K562 (cell line): Measurements from ENCODE around the gene MRPL2. TPM values are rescaled to one million over a fixed set of nuclear protein-coding genes. Genes with fewer than 3 reads are reported as not detected.

Experiments used
- ATAC-seq: fragments of 200-7000 bp; cut with Tn5 transposase; 3 replicates; pipeline ENCODE4 v1.9.1; 2020; ENCODE audit warnings: moderate library complexity
- BruUV-seq: library from RNA; stranded (reverse); fragments of 400-500 nt; replicated peaks from 2 replicates; lab custom pipeline; 2021; lab: Mats Ljungman, UMichigan
- CTCF ChIA-PET: fragments of 300-600 bp; formaldehyde crosslinking; extraction: SDS; loops from one replicate; lab custom pipeline; 2021; ENCODE audit warnings: low intra/inter-chr PET ratio; lab: Yijun Ruan, JAX
- POLR2A ChIA-PET: fragments of 300-600, 350-650 bp; sonication (Branson Sonifier 250); formaldehyde crosslinking; extraction: SDS; loops from one replicate; lab custom pipeline; 2021; ENCODE audit warnings: antibody characterized with exemption, inconsistent platforms; lab: Yijun Ruan, JAX
- DNase-seq, 4 experiments: peaks; one replicate each; pipeline versions ENCODE4 v3.0.0 to v3.0.0-alpha.2; 2011 to 2018; ENCODE audit warnings: low spot score in 3 of 4, mixed read lengths in 3 of 4; ENCODE audit errors: extremely low read depth in 1 of 4
- FAIRE-seq: peaks from 2 replicates; lab custom pipeline; 2011; peaks lifted over from hg19 to GRCh38; lab: Jason Lieb, UNC
- H2AFZ ChIP-seq: 2 replicates; pipeline ENCODE4 v1.6.0; 2011; ENCODE audit warnings: low read depth, low read length, control low read depth, inconsistent platforms
- H3K27ac ChIP-seq: fragments of 200-600 bp; 3 replicates; pipeline ENCODE4 v1.8.0; 2011; ENCODE audit warnings: low read depth, mild to moderate bottlenecking, control low read depth, inconsistent platforms, low read length, moderate library complexity, mixed read lengths; ENCODE audit errors: extremely low read depth
- H3K27me3 ChIP-seq, 2 experiments: fragments of 300-600 bp in 1 of 2; 2 replicates in 1 of 2; 3 replicates in 1 of 2; pipeline versions ENCODE4 v1.6.0 to v1.8.0; 2011; ENCODE audit warnings: inconsistent platforms in 2 of 2, low read length in 2 of 2, mild to moderate bottlenecking in 1 of 2, mixed read lengths in 1 of 2, moderate library complexity in 1 of 2; ENCODE audit not compliant: control insufficient read depth in 2 of 2, insufficient read depth in 2 of 2
- H3K36me3 ChIP-seq: fragments of 300-600 bp; 3 replicates; pipeline ENCODE4 v1.8.0; 2011; ENCODE audit warnings: mild to moderate bottlenecking, low read length, inconsistent platforms; ENCODE audit not compliant: control insufficient read depth, insufficient read depth
- H3K4me1 ChIP-seq, 2 experiments: fragments of 200-600 bp in 1 of 2; replicated peaks in 1 of 2; 2 replicates in 1 of 2; 3 replicates in 1 of 2; pipeline versions ENCODE4 v1.5.1 to v1.8.0; 2011; ENCODE audit warnings: inconsistent platforms in 2 of 2, low read length in 2 of 2, mild to moderate bottlenecking in 1 of 2, mixed read lengths in 1 of 2, moderate library complexity in 1 of 2; ENCODE audit not compliant: control insufficient read depth in 2 of 2, insufficient read depth in 2 of 2
- H3K4me2 ChIP-seq: 2 replicates; pipeline ENCODE4 v1.6.1; 2011; ENCODE audit warnings: low read length, control low read depth, inconsistent platforms, mixed read lengths; ENCODE audit not compliant: insufficient read depth
- H3K4me3 ChIP-seq: fragments of 200-600 bp; sonication (generic), shearing (Covaris generic); 2 replicates; pipeline ENCODE4 v1.5.1; 2016; ENCODE audit warnings: control low read depth, inconsistent platforms
- H3K79me2 ChIP-seq: fragments of 200-600 bp; 3 replicates; pipeline ENCODE4 v1.8.0; 2011; ENCODE audit warnings: low read length, inconsistent platforms; ENCODE audit not compliant: control insufficient read depth, insufficient read depth
- H3K9ac ChIP-seq, 2 experiments: 2 replicates each; pipeline versions ENCODE4 v1.6.0 to v1.6.1; 2011; ENCODE audit warnings: low read depth in 2 of 2, low read length in 2 of 2, control low read depth in 1 of 2, inconsistent platforms in 1 of 2, mild to moderate bottlenecking in 1 of 2, mixed read lengths in 1 of 2; ENCODE audit not compliant: insufficient read depth in 1 of 2
- H3K9me1 ChIP-seq: one replicate; pipeline ENCODE4 v1.6.0; 2011; ENCODE audit warnings: inconsistent platforms, mild to moderate bottlenecking, low read length, moderate library complexity; ENCODE audit not compliant: control insufficient read depth, insufficient read depth
- H3K9me3 ChIP-seq: replicated peaks from 2 replicates; pipeline ENCODE4 v1.5.1; 2011; ENCODE audit warnings: low read depth, low read length, inconsistent platforms; ENCODE audit not compliant: control insufficient read depth, insufficient read depth
- H4K20me1 ChIP-seq: replicated peaks from 2 replicates; pipeline ENCODE4 v1.6.1; 2011; ENCODE audit warnings: low read length, inconsistent platforms, mixed read lengths; ENCODE audit not compliant: control insufficient read depth, insufficient read depth
- CGGBP1 ChIP-seq: fragments of 250-450 bp; sonication (Bioruptor Pico); IDR thresholded peaks from 2 replicates; pipeline ENCODE4 v1.9.0; 2021; ENCODE audit warnings: mild to moderate bottlenecking
- ETS1 ChIP-seq: conservative IDR thresholded peaks from 2 replicates; pipeline ENCODE4 v1.6.1; 2011; ENCODE audit warnings: low read depth, mild to moderate bottlenecking, low read length; ENCODE audit not compliant: control insufficient read depth
- EZH2 ChIP-seq: IDR thresholded peaks from 2 replicates; pipeline ENCODE4 v1.6.1; 2012; ENCODE audit warnings: low read depth, mild to moderate bottlenecking, inconsistent platforms, low read length, borderline replicate concordance
- HDGF ChIP-seq: fragments of 450-650 bp; IDR thresholded peaks from 2 replicates; pipeline ENCODE4 v1.6.1; 2016
- JUND ChIP-seq, 2 experiments: IDR thresholded peaks; 2 replicates in 1 of 2; 3 replicates in 1 of 2; pipeline ENCODE4 v1.6.1; 2011; ENCODE audit warnings: borderline replicate concordance in 2 of 2, low read depth in 2 of 2, low read length in 2 of 2, improper control_type of control experiment in 1 of 2, missing biosample characterization in 1 of 2, missing genetic modification characterization in 1 of 2, missing genetic modification reagents in 1 of 2
- KHSRP ChIP-seq: fragments of 450-650 bp; IDR thresholded peaks from 2 replicates; pipeline ENCODE4 v1.6.1; 2017
- LARP7 ChIP-seq: fragments of 450-650 bp; IDR thresholded peaks from 2 replicates; pipeline ENCODE4 v1.6.1; 2016
- MAFF ChIP-seq: IDR thresholded peaks from 2 replicates; pipeline ENCODE4 v1.6.1; 2012; ENCODE audit warnings: low read length, improper control_type of control experiment
- POLR2AphosphoS2 ChIP-seq: IDR thresholded peaks from 2 replicates; pipeline ENCODE4 v1.6.1; 2012; ENCODE audit warnings: low read length, improper control_type of control experiment
- RBBP5 ChIP-seq: fragments of 200-600 bp; sonication (generic); IDR thresholded peaks from 2 replicates; pipeline ENCODE4 v1.6.1; 2012; ENCODE audit warnings: borderline replicate concordance, mild to moderate bottlenecking, low read length, control low read depth, inconsistent platforms; ENCODE audit not compliant: insufficient read depth, poor library complexity, severe bottlenecking
- SREBF2 ChIP-seq: sonication (generic); formaldehyde crosslinking; IDR thresholded peaks from 2 replicates; pipeline ENCODE4 v1.4.0; 2020; ENCODE audit warnings: mild to moderate bottlenecking, missing genetic modification reagents
- THAP12 ChIP-seq: fragments of 250-450 bp; sonication (Bioruptor Pico); IDR thresholded peaks from 2 replicates; pipeline ENCODE4 v1.9.0; 2021; ENCODE audit warnings: mild to moderate bottlenecking, inconsistent platforms
- THRAP3 ChIP-seq: fragments of 450-650 bp; IDR thresholded peaks from 2 replicates; pipeline ENCODE4 v1.6.1; 2016; ENCODE audit warnings: mild to moderate bottlenecking, inconsistent platforms, borderline replicate concordance
- XRCC3 ChIP-seq: fragments of 450-650 bp; IDR thresholded peaks from 2 replicates; pipeline ENCODE4 v1.6.1; 2017; ENCODE audit warnings: mild to moderate bottlenecking, moderate library complexity
- WGBS: fragments of 100-300 bp; shearing (Covaris generic); methylation state at CpG from one replicate; pipeline ENCODE4 v1.1.6; 2016; ENCODE audit warnings: low coverage, mixed read lengths; ENCODE audit not compliant: insufficient coverage; ENCODE audit errors: missing lambda C conversion rate; 5-methylcytosine and 5-hydroxymethylcytosine counted together
- in situ Hi-C: fragments of 300-500 bp; cut with MboI; formaldehyde crosslinking; loops from 4 replicates; pipeline ENCODE4 v1.15.0; 2018; ENCODE audit warnings: inconsistent platforms, mixed read lengths
- intact Hi-C: fragments of 100-400 bp; cut with micrococcal nuclease; formaldehyde crosslinking; loops from 2 replicates; pipeline ENCODE4 v1.14.2; 2022
- polyA plus RNA-seq, 8 experiments: library from polyadenylated mRNA; depleted of rRNA in 4 of 8; stranded (reverse) in 5 of 8; unstranded in 3 of 8; fragments of >200 nt; fragmentation: Nextera tagmentation in 2 of 8; fragmentation: Illumina TruSeq in 1 of 8; extraction: Ambion mirVana in 2 of 8; extraction: Trizol in 1 of 8; gene quantifications; 2 replicates each; pipeline versions ENCODE4 v1.2.1 to v1.2.3, GENCODE V29; 2011 to 2014; ENCODE audit warnings: inconsistent platforms in 1 of 8, missing spikeins in 1 of 8
- total RNA-seq, 7 experiments: library from RNA; depleted of rRNA in 6 of 7; stranded (reverse); fragments of >200 nt in 6 of 7; fragmentation: Illumina TruSeq in 2 of 7; extraction: Trizol in 2 of 7; gene quantifications; 2 replicates each; pipeline versions ENCODE4 v1.2.1 to v1.2.3, GENCODE V29; 2011 to 2021; ENCODE audit warnings: low replicate concordance in 1 of 7
- TF ChIP-seq, protein P1 (sequence below): sonication (generic); formaldehyde crosslinking; IDR thresholded peaks from 2 replicates; pipeline ENCODE4 v1.8.1; 2023; ENCODE audit warnings: mild to moderate bottlenecking, missing genetic modification reagents
- TF ChIP-seq, protein P2 (sequence below): sonication (generic); formaldehyde crosslinking; IDR thresholded peaks from 2 replicates; pipeline ENCODE4 v1.9.0; 2022; ENCODE audit warnings: mild to moderate bottlenecking, missing genetic modification reagents

MRPL2 gene
- total and polyA plus RNA-seq, 9 of the 15 experiments (the other 6 are each of a cell fraction or from before 2014, with no cell fraction given): 63.1 to 262 (median 121) TPM

DNA sequence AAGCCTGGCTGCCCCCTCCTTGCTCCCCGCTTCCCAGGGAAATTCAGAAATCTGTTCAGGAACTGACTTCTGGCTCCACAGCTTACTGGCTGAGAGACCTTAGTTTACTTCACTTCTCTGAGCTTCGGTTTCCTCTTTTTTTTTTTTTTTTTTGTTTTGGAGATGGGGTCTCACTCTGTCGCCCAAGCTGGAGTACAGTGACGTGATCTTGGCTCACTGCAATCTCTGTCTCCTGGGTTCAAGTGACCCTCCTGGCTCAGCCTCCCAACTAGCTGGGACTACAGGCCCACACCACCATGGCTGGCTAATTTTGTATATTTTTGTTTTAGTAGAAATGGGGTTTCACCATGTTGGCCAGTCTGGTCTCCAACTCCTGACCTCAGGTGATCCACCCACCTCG, 31.8 kb upstream of the MRPL2 start:
- no peaks in the 10 kb centered on the region for H3K9me3 ChIP-seq
- WGBS: 48% methylated on average over 4 of the region's 5 CpGs
- no peaks in the 10 kb centered on the region for H3K79me2 ChIP-seq
- H3K27ac ChIP-seq: no peak overlapping the region
- no peak overlapping the region for H3K4me3 ChIP-seq
- peaks cover 3% of the 10 kb centered on the region for H3K9me1 ChIP-seq
- H3K9ac ChIP-seq: no peak overlapping the region
- CTCF ChIA-PET: no interaction called here
- BruUV-seq: no TSS peak
- POLR2A ChIA-PET: interaction anchor here (0.6 to 1.6 kb wide), 2 partner anchors 10 to 19 kb away, joined by 3 read pairs; no protein-coding TSS in a partner anchor
- intact Hi-C loops: no loop called here
- no peak for DNase-seq
- no peaks in the 10 kb centered on the region for H3K36me3 ChIP-seq
- H2AFZ ChIP-seq: no peak overlapping the region
- no peak overlapping the region for H3K4me2 ChIP-seq
- no peak for TF ChIP-seq LARP7
- no peak for TF ChIP-seq KHSRP
- TF ChIP-seq XRCC3: no peak
- TF ChIP-seq RBBP5: no peak
- TF ChIP-seq HDGF: no peak
- TF ChIP-seq SREBF2 (CRISPR knock-in tag): no peak
- TF ChIP-seq, protein P1, sequence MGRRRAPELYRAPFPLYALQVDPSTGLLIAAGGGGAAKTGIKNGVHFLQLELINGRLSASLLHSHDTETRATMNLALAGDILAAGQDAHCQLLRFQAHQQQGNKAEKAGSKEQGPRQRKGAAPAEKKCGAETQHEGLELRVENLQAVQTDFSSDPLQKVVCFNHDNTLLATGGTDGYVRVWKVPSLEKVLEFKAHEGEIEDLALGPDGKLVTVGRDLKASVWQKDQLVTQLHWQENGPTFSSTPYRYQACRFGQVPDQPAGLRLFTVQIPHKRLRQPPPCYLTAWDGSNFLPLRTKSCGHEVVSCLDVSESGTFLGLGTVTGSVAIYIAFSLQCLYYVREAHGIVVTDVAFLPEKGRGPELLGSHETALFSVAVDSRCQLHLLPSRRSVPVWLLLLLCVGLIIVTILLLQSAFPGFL: no peak
- TF ChIP-seq, protein P2, sequence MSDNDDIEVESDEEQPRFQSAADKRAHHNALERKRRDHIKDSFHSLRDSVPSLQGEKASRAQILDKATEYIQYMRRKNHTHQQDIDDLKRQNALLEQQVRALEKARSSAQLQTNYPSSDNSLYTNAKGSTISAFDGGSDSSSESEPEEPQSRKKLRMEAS (CRISPR knock-in tag): no peak
- no peak for TF ChIP-seq THAP12
- no peak for TF ChIP-seq POLR2AphosphoS2
- no peak for TF ChIP-seq MAFF
- no peak for TF ChIP-seq JUND (IDR thresholded peaks at IDR 0.05; ENCODE audit: borderline replicate concordance, low read depth, low read length)
- no peak for TF ChIP-seq JUND (tag; IDR thresholded peaks at IDR 0.05; ENCODE audit: borderline replicate concordance, low read depth, low read length)
- no peak for TF ChIP-seq CGGBP1 (CRISPR knock-in tag)
- no peak for TF ChIP-seq THRAP3
- TF ChIP-seq ETS1: no peak
- no peak for TF ChIP-seq EZH2
- H4K20me1 ChIP-seq: no peaks in the 10 kb centered on the region
- in situ Hi-C loops: no loop called here
- H3K4me1 ChIP-seq: peaks cover 6% of the 10 kb centered on the region in 2 experiments; a peak in 3 of 5 replicates
- FAIRE-seq: no peak
- no peak for ATAC-seq
- no peaks in the 10 kb centered on the region; a peak in 1 of 5 replicates for H3K27me3 ChIP-seq
